ENCODE results near the gene POPDC2. TPM values are rescaled to one million over a fixed set of nuclear protein-coding genes. Genes with fewer than 3 reads are reported as not detected.

Gene POPDC2
- polyA plus RNA-seq, 1 of the 3 experiments (the other 2 are of a cell fraction), result 19.9 TPM

DNA sequence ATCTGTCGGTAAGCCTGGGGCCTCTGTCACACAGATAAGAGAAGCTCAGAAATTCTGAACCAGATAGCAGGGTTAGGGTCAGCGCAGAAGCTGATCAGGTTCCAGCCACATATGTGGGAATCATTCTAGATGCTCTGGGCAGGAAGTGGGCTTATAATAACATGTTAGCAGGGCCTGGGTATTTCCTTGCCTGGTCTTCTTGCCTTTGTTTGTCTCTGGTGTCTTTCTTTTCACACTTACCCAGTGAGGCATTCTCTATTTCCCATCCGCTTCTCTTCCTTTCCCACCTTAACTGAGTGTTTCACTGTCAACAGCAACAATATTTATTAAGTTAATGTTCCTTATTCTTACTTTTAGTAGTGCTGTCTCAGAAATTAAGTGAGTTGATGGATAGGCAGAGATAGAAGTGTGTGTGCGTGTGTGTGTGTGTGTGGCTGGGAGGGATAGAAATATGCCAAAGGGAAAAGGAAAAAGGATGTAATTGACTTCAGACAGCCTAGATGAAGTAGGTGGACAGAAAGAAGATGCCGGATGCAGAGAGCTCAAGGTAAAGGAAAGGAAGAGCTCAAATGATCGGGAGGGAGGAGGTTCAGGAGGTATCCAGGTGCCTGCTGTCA is 60.7 kb downstream of the POPDC2 start:
- no peak overlapping the region for H3K9ac ChIP-seq
- H3K36me3 ChIP-seq (replicated peaks in 1 of 2; ENCODE audit: control insufficient read depth in 1 of 2, insufficient read depth in 2 of 2, low read length in 1 of 2), result no peaks in the 10 kb centered on the region
- H3K4me1 ChIP-seq (ENCODE audit: control insufficient read depth in 1 of 2, insufficient read depth in 2 of 2, low read depth in 1 of 2, low read length in 1 of 2), result peaks cover 0 to 24% of the 10 kb centered on the region in 2 experiments; a peak in 1 of 4 replicates
- no peak for DNase-seq
- ChIA-PET POLR2A (interaction anchor here (1.3 kb wide), 1 partner anchor 102 kb away, joined by 3 read pairs; the partner anchor contains the start of gene TIMMDC1), CTCF (interaction anchor here (1.1 to 2.4 kb wide), 7 partner anchors 11 to 324 kb away, joined by 3 to 8 read pairs (median 6); no protein-coding TSS in a partner anchor)
- no peak overlapping the region for H3K27ac ChIP-seq (ENCODE audit: low read depth in 2 of 2, low read length in 1 of 2)
- H3K27me3 ChIP-seq (ENCODE audit: insufficient read depth), result no peaks in the 10 kb centered on the region
- no peaks in the 10 kb centered on the region for H3F3A ChIP-seq (replicated peaks; ENCODE audit: insufficient read depth)
- no peak overlapping the region for H3K4me2 ChIP-seq
- H2AFZ ChIP-seq (ENCODE audit: low read depth), result no peak overlapping the region
- no peaks in the 10 kb centered on the region for H3K9me3 ChIP-seq
- H3K79me2 ChIP-seq (ENCODE audit: insufficient read depth), result no peaks in the 10 kb centered on the region
- H3K4me3 ChIP-seq (ENCODE audit: low read depth in 2 of 2, low read length in 1 of 2), result no peak overlapping the region
- WGBS (ENCODE audit: low lambda C conversion rate), result 94% methylated on average over 6 of the region's 6 CpGs
- no peaks in the 10 kb centered on the region for H3K9me2 ChIP-seq
- TF ChIP-seq NFIC (IDR thresholded peaks at IDR 0.05; ENCODE audit: borderline replicate concordance) (no peak), RFX5 (IDR thresholded peaks at IDR 0.05; ENCODE audit: low read length) (no peak), TAF1 (IDR thresholded peaks at IDR 0.05; ENCODE audit: borderline replicate concordance, low read depth, low read length) (no peak), RAD21 (IDR thresholded peaks at IDR 0.05; ENCODE audit: low read length) (no peak)
- TF ChIP-seq, protein P1, sequence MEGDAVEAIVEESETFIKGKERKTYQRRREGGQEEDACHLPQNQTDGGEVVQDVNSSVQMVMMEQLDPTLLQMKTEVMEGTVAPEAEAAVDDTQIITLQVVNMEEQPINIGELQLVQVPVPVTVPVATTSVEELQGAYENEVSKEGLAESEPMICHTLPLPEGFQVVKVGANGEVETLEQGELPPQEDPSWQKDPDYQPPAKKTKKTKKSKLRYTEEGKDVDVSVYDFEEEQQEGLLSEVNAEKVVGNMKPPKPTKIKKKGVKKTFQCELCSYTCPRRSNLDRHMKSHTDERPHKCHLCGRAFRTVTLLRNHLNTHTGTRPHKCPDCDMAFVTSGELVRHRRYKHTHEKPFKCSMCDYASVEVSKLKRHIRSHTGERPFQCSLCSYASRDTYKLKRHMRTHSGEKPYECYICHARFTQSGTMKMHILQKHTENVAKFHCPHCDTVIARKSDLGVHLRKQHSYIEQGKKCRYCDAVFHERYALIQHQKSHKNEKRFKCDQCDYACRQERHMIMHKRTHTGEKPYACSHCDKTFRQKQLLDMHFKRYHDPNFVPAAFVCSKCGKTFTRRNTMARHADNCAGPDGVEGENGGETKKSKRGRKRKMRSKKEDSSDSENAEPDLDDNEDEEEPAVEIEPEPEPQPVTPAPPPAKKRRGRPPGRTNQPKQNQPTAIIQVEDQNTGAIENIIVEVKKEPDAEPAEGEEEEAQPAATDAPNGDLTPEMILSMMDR (IDR thresholded peaks at IDR 0.05), result no peak
- no peaks in the 10 kb centered on the region for H4K20me1 ChIP-seq (ENCODE audit: insufficient read depth)

DNA sequence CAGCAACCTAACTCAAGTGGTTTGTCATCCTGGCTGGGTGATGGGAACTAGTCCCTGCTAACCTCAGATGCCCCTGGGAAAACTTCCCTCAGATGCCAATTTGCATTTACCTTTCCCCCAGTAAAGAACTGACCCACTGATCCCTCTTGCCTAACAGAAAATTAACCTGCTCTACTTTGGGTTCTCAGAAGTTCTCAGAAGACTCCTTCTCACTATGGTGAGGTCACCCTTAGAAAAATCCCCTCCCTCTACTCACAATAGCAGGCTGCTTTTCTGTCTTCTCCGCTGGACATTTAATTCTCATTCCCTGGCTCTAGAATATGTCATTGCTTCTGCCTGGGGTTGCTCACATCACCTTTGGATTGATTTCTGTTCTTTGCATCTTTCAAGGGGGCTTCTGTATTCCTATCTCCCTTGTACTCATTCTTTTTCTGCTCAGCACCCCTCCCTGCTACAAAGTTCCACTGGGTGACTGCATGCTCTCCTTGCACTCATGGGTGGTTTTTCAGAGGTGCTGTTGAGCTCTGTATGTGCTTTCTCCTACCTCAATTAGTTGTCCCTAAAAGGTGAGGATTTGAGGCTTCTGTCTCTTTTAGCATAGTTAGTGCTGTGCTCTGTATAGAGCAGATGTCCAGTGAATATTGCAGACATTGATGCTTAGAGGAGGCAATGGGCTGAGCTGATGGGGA is 61.8 kb downstream of the POPDC2 start:
- 96% methylated on average over 1 of the region's 1 CpG for WGBS (ENCODE audit: low lambda C conversion rate)

More for the DNA sequence above, 61.8 kb downstream of the POPDC2 start:
- H3K4me1 ChIP-seq (ENCODE audit: control insufficient read depth in 1 of 2, insufficient read depth in 2 of 2, low read depth in 1 of 2, low read length in 1 of 2), result peaks cover 0 to 24% of the 10 kb centered on the region in 2 experiments; a peak in 1 of 4 replicates
- no peaks in the 10 kb centered on the region for H3F3A ChIP-seq (replicated peaks; ENCODE audit: insufficient read depth)
- H3K9me2 ChIP-seq, result no peaks in the 10 kb centered on the region
- H3K36me3 ChIP-seq (replicated peaks in 1 of 2; ENCODE audit: control insufficient read depth in 1 of 2, insufficient read depth in 2 of 2, low read length in 1 of 2), result no peaks in the 10 kb centered on the region
- H3K27me3 ChIP-seq (ENCODE audit: insufficient read depth), result no peaks in the 10 kb centered on the region
- H3K9me3 ChIP-seq, result no peaks in the 10 kb centered on the region
- TF ChIP-seq NFIC (IDR thresholded peaks at IDR 0.05; ENCODE audit: borderline replicate concordance), result no peak
- no peak for TF ChIP-seq EZH2phosphoT487 (IDR thresholded peaks at IDR 0.05; ENCODE audit: borderline replicate concordance, low read depth)
- TF ChIP-seq SMC3 (IDR thresholded peaks at IDR 0.05; ENCODE audit: low read depth, low read length), result no peak
- no peak for TF ChIP-seq FOXM1 (IDR thresholded peaks at IDR 0.05; ENCODE audit: low read depth)
- no peak for TF ChIP-seq RAD21 (IDR thresholded peaks at IDR 0.05; ENCODE audit: low read length)
- no peaks in the 10 kb centered on the region for H3K79me2 ChIP-seq (ENCODE audit: insufficient read depth)
- H3K27ac ChIP-seq (ENCODE audit: low read depth in 2 of 2, low read length in 1 of 2), result no peak overlapping the region
- no peak overlapping the region for H3K4me2 ChIP-seq
- H3K9ac ChIP-seq, result no peak overlapping the region
- no peak for DNase-seq
- no peaks in the 10 kb centered on the region for H4K20me1 ChIP-seq (ENCODE audit: insufficient read depth)
- POLR2A ChIA-PET, result no interaction called here
- CTCF ChIA-PET, result interaction anchor here (1.5 to 2.4 kb wide), 2 partner anchors 10 to 82 kb away, joined by 3 to 8 read pairs; no protein-coding TSS in a partner anchor
- H3K4me3 ChIP-seq (ENCODE audit: low read depth in 2 of 2, low read length in 1 of 2), result no peak overlapping the region
- H2AFZ ChIP-seq (ENCODE audit: low read depth), result no peak overlapping the region
